Measurements from ENCODE around the gene IMMP2L.

The IMMP2L gene

GRCh38 chr7:110905773-110906566, 656.3 kb downstream of the IMMP2L start:
- no peaks in the 10 kb centered on the region for H3K4me1 Mint-ChIP-seq
- no peak overlapping the region for H3K4me3 Mint-ChIP-seq
- no peaks in the 10 kb centered on the region for H3K36me3 Mint-ChIP-seq (ENCODE audit: low read depth)
- no peak overlapping the region for H3K27ac Mint-ChIP-seq
- H3K9me3 Mint-ChIP-seq = no peaks in the 10 kb centered on the region
- TF ChIP-seq, protein P1, sequence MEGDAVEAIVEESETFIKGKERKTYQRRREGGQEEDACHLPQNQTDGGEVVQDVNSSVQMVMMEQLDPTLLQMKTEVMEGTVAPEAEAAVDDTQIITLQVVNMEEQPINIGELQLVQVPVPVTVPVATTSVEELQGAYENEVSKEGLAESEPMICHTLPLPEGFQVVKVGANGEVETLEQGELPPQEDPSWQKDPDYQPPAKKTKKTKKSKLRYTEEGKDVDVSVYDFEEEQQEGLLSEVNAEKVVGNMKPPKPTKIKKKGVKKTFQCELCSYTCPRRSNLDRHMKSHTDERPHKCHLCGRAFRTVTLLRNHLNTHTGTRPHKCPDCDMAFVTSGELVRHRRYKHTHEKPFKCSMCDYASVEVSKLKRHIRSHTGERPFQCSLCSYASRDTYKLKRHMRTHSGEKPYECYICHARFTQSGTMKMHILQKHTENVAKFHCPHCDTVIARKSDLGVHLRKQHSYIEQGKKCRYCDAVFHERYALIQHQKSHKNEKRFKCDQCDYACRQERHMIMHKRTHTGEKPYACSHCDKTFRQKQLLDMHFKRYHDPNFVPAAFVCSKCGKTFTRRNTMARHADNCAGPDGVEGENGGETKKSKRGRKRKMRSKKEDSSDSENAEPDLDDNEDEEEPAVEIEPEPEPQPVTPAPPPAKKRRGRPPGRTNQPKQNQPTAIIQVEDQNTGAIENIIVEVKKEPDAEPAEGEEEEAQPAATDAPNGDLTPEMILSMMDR (IDR thresholded peaks at IDR 0.05; ENCODE audit: unreplicated experiment in 3 of 3) = no peak
- no peaks in the 10 kb centered on the region for H3K27me3 Mint-ChIP-seq (ENCODE audit: low read depth)

DNA sequence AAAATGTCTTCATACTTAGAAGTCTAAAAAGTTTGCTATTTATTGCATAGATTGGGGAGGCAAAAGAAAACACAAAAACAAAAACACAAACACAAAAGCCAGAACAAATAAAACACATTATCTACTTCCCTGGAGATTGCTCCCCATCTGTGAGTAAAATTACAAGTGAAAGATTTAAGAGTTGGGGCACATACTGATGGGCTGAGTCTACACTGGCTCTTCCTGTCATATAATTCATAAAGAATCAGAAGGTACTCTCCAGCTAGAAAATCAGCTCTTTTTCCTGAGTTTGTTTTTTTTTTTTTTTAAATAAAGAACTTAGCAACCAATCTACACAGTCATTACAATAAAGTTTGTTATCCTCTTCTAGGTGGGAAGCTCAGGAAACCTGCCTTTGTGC, 663.8 kb downstream of the IMMP2L start:
- Mint-ChIP-seq H3K27ac (no peak overlapping the region), H3K36me3 (ENCODE audit: low read depth) (peaks cover 5% of the 10 kb centered on the region), H3K4me1 (no peaks in the 10 kb centered on the region), H3K9me3 (peaks cover 8% of the 10 kb centered on the region), H3K4me3 (no peak overlapping the region), H3K27me3 (ENCODE audit: low read depth) (no peaks in the 10 kb centered on the region)
- TF ChIP-seq, protein P1 (IDR thresholded peaks at IDR 0.05; ENCODE audit: unreplicated experiment in 3 of 3) = no peak

DNA sequence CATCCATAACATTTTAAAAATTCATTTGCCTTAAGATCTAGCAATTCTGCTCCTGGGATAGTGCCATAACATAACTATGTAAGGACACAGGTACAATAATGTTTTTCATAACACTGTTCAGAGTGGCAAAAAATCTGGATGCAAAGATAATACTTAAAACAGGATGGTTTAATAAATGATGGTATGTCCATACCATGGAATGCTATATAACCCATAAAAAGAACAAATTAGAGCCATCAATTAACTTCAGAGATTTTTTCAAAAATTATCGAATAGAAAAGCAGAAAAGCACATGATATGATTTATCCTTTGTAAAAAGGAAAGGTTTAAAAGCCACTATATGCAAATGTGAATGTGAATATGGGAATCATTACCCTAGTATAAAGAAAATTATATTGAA, 664.8 kb downstream of the IMMP2L start:
- TF ChIP-seq, protein P1 (IDR thresholded peaks at IDR 0.05; ENCODE audit: unreplicated experiment in 3 of 3) = no peak
- peaks cover 8% of the 10 kb centered on the region for H3K9me3 Mint-ChIP-seq
- H3K4me1 Mint-ChIP-seq = no peaks in the 10 kb centered on the region
- peaks cover 5% of the 10 kb centered on the region for H3K36me3 Mint-ChIP-seq (ENCODE audit: low read depth)
- H3K27me3 Mint-ChIP-seq (ENCODE audit: low read depth) = no peaks in the 10 kb centered on the region
- no peak overlapping the region for H3K4me3 Mint-ChIP-seq
- H3K27ac Mint-ChIP-seq = no peak overlapping the region

GRCh38 chr7:110894111-110894510, 668.2 kb downstream of the IMMP2L start:
- Mint-ChIP-seq H3K4me1 (peaks cover 5% of the 10 kb centered on the region), H3K36me3 (ENCODE audit: low read depth) (peaks cover 5% of the 10 kb centered on the region), H3K27me3 (ENCODE audit: low read depth) (no peaks in the 10 kb centered on the region), H3K27ac (no peak overlapping the region), H3K9me3 (peaks cover 8% of the 10 kb centered on the region), H3K4me3 (no peak overlapping the region)
- TF ChIP-seq, protein P1 (IDR thresholded peaks at IDR 0.05; ENCODE audit: unreplicated experiment in 3 of 3) = no peak

- no peaks in the 10 kb centered on the region for H3K36me3 Mint-ChIP-seq (ENCODE audit: low read depth)
- H3K27ac Mint-ChIP-seq = no peak overlapping the region
- H3K27me3 Mint-ChIP-seq (ENCODE audit: low read depth) = no peaks in the 10 kb centered on the region
- TF ChIP-seq, protein P1 (IDR thresholded peaks at IDR 0.05; ENCODE audit: unreplicated experiment in 3 of 3) = no peak
- H3K9me3 Mint-ChIP-seq = no peaks in the 10 kb centered on the region
- H3K4me1 Mint-ChIP-seq = peaks cover 9% of the 10 kb centered on the region
- no peak overlapping the region for H3K4me3 Mint-ChIP-seq
These were observed 671.1 kb downstream of the IMMP2L start for GRCh38 chr7:110891197-110891596.

DNA sequence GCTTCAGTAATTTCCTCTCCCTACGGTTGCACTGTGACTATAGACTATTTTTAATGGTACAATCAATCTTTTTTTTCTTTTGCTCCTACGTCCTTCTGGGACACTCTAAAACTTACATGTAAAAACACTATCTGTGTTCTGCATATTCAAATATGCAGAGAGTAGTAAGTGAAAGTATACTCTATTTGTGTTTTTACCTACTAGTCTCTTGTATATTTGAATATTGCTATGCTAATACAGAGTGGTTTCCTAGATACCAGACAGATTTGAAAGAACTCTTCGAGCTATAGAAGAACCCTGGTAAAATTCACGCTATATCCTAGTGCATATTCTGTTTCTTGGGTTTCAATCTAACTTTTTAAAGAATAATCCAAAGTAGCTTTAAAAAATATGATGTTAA, 672.2 kb downstream of the IMMP2L start:
- H3K4me1 Mint-ChIP-seq = peaks cover 9% of the 10 kb centered on the region
- H3K27me3 Mint-ChIP-seq (ENCODE audit: low read depth) = no peaks in the 10 kb centered on the region
- no peaks in the 10 kb centered on the region for H3K36me3 Mint-ChIP-seq (ENCODE audit: low read depth)
- no peak overlapping the region for H3K27ac Mint-ChIP-seq
- no peak overlapping the region for H3K4me3 Mint-ChIP-seq
- H3K9me3 Mint-ChIP-seq = no peaks in the 10 kb centered on the region
- TF ChIP-seq, protein P1 (IDR thresholded peaks at IDR 0.05; ENCODE audit: unreplicated experiment in 3 of 3) = no peak
